GM23338 (cell line): ENCODE results near the gene GPANK1.

Experiments used
- EZH2 ChIP-seq: fragments of 200-600 bp; sonication (generic); IDR thresholded peaks from one replicate; pipeline ENCODE4 v1.8.0; 2017; ENCODE audit warnings: antibody characterized with exemption, mild to moderate bottlenecking, low read depth; ENCODE audit not compliant: unreplicated experiment
- EZH2phosphoT487 ChIP-seq: fragments of 200-600 bp; sonication (generic); IDR thresholded peaks from one replicate; pipeline ENCODE4 v1.8.1; 2018; ENCODE audit warnings: antibody characterized with exemption; ENCODE audit not compliant: unreplicated experiment
- TF ChIP-seq, protein P1 (sequence below), 2 experiments: fragments of 200-600 bp in 1 of 2; sonication (generic) in 1 of 2; conservative IDR thresholded peaks; 2 replicates each; pipeline versions ENCODE4 v1.5.1 to v1.6.1; 2016 to 2017; ENCODE audit warnings: antibody characterized with exemption in 2 of 2, low read depth in 2 of 2, mild to moderate bottlenecking in 2 of 2, moderate library complexity in 1 of 2
- TF ChIP-seq, protein P2 (sequence below): IDR thresholded peaks from one replicate; pipeline ENCODE4 v1.6.1; 2018; ENCODE audit warnings: antibody characterized with exemption; ENCODE audit not compliant: unreplicated experiment

DNA sequence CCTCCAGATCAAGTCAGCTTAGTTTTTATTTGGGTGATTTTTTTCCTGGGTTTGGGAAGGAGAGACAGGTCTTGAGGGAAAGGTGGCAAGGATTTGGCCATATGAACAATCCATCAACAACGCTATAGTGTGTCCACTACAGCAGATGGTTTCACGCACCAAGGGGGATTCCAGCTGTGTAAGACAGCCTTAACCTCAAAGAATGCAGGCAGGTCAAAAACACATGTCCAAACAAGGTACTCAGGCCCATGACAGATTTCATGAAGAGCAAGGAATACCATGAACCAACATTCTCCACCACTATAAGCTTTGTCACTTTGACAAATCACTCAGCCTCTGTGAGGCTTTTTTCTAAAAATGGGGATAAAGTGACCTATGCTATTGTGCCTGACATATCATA lies 47.8 kb downstream of the GPANK1 start:
- TF ChIP-seq, protein P1, sequence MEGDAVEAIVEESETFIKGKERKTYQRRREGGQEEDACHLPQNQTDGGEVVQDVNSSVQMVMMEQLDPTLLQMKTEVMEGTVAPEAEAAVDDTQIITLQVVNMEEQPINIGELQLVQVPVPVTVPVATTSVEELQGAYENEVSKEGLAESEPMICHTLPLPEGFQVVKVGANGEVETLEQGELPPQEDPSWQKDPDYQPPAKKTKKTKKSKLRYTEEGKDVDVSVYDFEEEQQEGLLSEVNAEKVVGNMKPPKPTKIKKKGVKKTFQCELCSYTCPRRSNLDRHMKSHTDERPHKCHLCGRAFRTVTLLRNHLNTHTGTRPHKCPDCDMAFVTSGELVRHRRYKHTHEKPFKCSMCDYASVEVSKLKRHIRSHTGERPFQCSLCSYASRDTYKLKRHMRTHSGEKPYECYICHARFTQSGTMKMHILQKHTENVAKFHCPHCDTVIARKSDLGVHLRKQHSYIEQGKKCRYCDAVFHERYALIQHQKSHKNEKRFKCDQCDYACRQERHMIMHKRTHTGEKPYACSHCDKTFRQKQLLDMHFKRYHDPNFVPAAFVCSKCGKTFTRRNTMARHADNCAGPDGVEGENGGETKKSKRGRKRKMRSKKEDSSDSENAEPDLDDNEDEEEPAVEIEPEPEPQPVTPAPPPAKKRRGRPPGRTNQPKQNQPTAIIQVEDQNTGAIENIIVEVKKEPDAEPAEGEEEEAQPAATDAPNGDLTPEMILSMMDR (conservative IDR thresholded peaks at IDR 0.05; ENCODE audit: low read depth in 2 of 2), result no peak
- TF ChIP-seq, protein P2, sequence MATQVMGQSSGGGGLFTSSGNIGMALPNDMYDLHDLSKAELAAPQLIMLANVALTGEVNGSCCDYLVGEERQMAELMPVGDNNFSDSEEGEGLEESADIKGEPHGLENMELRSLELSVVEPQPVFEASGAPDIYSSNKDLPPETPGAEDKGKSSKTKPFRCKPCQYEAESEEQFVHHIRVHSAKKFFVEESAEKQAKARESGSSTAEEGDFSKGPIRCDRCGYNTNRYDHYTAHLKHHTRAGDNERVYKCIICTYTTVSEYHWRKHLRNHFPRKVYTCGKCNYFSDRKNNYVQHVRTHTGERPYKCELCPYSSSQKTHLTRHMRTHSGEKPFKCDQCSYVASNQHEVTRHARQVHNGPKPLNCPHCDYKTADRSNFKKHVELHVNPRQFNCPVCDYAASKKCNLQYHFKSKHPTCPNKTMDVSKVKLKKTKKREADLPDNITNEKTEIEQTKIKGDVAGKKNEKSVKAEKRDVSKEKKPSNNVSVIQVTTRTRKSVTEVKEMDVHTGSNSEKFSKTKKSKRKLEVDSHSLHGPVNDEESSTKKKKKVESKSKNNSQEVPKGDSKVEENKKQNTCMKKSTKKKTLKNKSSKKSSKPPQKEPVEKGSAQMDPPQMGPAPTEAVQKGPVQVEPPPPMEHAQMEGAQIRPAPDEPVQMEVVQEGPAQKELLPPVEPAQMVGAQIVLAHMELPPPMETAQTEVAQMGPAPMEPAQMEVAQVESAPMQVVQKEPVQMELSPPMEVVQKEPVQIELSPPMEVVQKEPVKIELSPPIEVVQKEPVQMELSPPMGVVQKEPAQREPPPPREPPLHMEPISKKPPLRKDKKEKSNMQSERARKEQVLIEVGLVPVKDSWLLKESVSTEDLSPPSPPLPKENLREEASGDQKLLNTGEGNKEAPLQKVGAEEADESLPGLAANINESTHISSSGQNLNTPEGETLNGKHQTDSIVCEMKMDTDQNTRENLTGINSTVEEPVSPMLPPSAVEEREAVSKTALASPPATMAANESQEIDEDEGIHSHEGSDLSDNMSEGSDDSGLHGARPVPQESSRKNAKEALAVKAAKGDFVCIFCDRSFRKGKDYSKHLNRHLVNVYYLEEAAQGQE, result no peak
- TF ChIP-seq EZH2phosphoT487 (no peak), EZH2 (no peak)
